ENCODE results near the gene TMEM95.

TMEM95 gene

GRCh38 chr17:7317161-7317803, 37.7 kb upstream of the TMEM95 start (continued):
- no peak for TF ChIP-seq TSHZ2 (CRISPR knock-in tag; IDR thresholded peaks at IDR 0.05)

- no peak for ATAC-seq
- no peak for TF ChIP-seq RARB (CRISPR knock-in tag; IDR thresholded peaks at IDR 0.05)
Measured at GRCh38 chr17:7318121-7318860, 36.7 kb upstream of the TMEM95 start.

GRCh38 chr17:7321466-7321865, 33.5 kb upstream of the TMEM95 start:
- ATAC-seq, result no peak
- TF ChIP-seq ZNF565 (CRISPR knock-in tag; conservative IDR thresholded peaks at IDR 0.05; ENCODE audit: low read depth) (no peak), RARB (CRISPR knock-in tag; IDR thresholded peaks at IDR 0.05) (no peak), ESRRG (CRISPR knock-in tag; IDR thresholded peaks at IDR 0.05) (no peak), ZNF70 (CRISPR knock-in tag; IDR thresholded peaks at IDR 0.05) (no peak), ZNF8 (CRISPR knock-in tag; IDR thresholded peaks at IDR 0.05) (no peak), ZFP3 (CRISPR knock-in tag; IDR thresholded peaks at IDR 0.05) (no peak), ZC3H10 (CRISPR knock-in tag; IDR thresholded peaks at IDR 0.05) (no peak)

- TF ChIP-seq RARB (CRISPR knock-in tag; IDR thresholded peaks at IDR 0.05) (no peak), CSDC2 (CRISPR knock-in tag; IDR thresholded peaks at IDR 0.05) (no peak), TOX (CRISPR knock-in tag; IDR thresholded peaks at IDR 0.05; ENCODE audit: borderline replicate concordance) (no peak), ESRRG (CRISPR knock-in tag; IDR thresholded peaks at IDR 0.05) (no peak), ZFP30 (CRISPR knock-in tag; IDR thresholded peaks at IDR 0.05) (no peak), ISL1 (CRISPR knock-in tag; IDR thresholded peaks at IDR 0.05) (no peak), POU6F1 (CRISPR knock-in tag; IDR thresholded peaks at IDR 0.05; ENCODE audit: borderline replicate concordance, low read depth) (no peak), GLIS3 (CRISPR knock-in tag; IDR thresholded peaks at IDR 0.05) (no peak), CREB5 (CRISPR knock-in tag; IDR thresholded peaks at IDR 0.05; ENCODE audit: low read depth) (no peak), ZFP3 (CRISPR knock-in tag; IDR thresholded peaks at IDR 0.05) (no peak)
- ATAC-seq, result no peak
Measured at GRCh38 chr17:7322520-7323194, 32.3 kb upstream of the TMEM95 start.

- TF ChIP-seq ZNF8 (CRISPR knock-in tag; IDR thresholded peaks at IDR 0.05), result no peak
- TF ChIP-seq ESRRG (CRISPR knock-in tag; IDR thresholded peaks at IDR 0.05), result no peak
- TF ChIP-seq CSRNP3 (CRISPR knock-in tag; IDR thresholded peaks at IDR 0.05), result no peak
- TF ChIP-seq OSR1 (CRISPR knock-in tag; IDR thresholded peaks at IDR 0.05), result no peak
- no peak for TF ChIP-seq POU6F1 (CRISPR knock-in tag; IDR thresholded peaks at IDR 0.05; ENCODE audit: borderline replicate concordance, low read depth)
- peak; percentile 75 for ATAC-seq
Measured at GRCh38 chr17:7323731-7324437, 31.1 kb upstream of the TMEM95 start.
